NCI-H510A (cell line): ENCODE measurements around the gene DNAJC4.

Source experiments
- DNase-seq: peaks from one replicate; lab custom pipeline; 2025; lab: John Stamatoyannopoulos, UW

DNAJC4 gene, protein sequence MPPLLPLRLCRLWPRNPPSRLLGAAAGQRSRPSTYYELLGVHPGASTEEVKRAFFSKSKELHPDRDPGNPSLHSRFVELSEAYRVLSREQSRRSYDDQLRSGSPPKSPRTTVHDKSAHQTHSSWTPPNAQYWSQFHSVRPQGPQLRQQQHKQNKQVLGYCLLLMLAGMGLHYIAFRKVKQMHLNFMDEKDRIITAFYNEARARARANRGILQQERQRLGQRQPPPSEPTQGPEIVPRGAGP

GRCh38 chr11:64230171-64230984 is at the start of gene DNAJC4:
Gene DNAJC4, plus strand, starts transcription at chr11:64230548. Its CDS starts 307 bp downstream, at chr11:64230855.
- DNase-seq: peak; percentile 95

GRCh38 chr11:64180891-64181290 is 49.5 kb upstream of the DNAJC4 start:
- no peak for DNase-seq

DNA sequence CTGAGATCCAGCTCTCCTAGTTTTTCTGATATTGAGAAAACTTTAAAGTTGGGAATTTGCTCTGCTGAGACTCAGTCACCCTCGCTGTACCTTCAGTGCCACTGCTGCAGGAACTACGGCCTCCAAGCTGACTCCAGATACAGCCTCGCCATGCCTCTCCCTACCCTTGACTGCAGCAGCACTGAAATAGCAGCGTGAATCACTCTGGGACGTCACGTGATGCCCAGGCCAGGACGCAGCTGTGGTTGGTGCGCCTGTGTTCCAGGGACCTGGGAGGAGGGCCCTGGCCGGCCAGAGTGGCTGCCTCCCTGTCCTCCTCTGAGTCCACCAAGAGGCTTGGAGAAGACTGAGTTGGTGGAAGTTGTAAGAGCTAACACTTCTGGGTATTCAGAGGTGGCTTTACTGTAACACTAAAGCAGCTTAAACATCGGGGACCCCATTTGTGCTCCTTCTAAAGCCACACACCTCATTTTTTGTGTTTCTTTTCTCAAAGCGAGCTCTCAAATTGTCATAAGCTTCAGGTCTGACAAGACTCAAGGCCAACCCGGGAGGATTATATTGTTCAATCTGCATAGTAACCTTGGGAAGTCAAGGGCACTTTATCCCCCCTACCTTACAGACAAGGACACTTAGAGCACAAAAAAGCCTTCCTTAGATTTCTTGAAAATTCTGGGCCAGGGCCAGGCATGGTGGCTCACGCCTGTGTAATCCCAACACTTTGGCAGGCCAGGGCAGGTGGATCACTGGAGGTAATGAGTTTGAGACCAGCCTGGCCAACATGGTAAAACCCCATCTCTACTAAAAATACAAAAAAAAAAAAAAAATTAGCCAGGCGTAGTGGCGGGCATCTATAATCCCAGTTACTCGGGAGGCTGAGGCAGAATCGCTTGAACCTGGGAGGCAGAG is 48.6 kb upstream of the DNAJC4 start:
- DNase-seq: peak; percentile 79

DNA sequence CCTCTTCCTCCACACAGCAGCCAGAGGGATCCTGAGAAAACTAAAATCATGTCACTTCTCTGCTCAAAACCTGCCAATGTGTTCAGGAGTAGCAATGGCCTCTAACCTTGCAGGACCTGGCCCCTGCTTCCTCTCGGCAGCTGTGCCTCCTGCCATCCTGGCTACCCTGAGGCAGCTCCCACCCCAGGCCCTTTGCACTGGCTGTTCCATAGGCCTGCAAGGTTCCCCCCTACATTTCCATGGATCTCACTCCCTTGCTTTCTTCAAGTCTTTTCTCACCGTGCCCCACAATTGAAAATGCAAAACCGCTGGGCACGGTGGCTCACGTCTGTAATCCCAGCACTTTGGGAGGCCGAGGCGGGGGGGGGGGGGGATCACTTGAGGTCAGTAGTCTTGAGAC is 46.5 kb upstream of the DNAJC4 start:
- DNase-seq: no peak

GRCh38 chr11:64185175-64185692 is 45.1 kb upstream of the DNAJC4 start:
- peak; percentile 66 for DNase-seq

DNA sequence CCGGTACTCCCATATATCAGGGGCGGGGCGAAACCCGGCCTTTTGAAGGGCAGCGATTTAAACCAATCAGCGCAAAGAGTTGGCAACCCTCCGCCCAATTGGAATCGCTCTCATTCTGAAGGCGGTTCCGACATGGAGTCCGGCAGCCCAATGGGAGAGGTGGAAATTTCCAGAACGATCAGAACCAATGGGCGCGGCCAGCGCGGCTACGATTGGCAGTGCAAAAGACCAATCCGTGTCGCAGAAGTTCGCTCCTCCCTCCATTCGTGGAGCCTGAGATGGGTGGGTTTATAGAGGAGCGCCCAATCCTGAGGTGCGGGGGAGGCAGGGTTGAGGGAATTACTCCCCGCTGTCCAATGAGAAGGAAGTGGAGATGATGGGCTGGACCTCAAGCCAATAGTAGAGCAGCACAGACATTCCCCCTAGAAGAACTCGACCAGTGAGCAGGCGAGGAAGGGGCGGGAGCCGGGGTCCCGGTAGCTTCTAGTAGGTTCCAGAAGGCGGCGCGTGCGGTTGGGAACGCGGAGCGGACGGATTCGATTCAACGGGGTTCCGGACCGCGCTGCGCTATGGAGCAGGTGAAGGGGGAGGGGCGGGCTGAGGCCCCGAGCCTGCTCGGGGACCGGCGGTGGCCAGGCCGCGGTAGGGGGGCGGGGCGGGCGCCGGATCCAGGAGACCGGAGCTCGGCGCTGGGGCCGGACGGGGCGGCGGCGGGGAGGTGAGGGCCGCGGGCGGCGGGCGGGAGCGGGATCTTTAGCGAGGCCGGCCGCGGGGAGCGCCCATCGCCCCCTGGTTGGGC is 44.5 kb upstream of the DNAJC4 start, which contains the start of gene STIP1:
Gene STIP1 (plus strand): TSS at position 479 of the 799 bp plus-strand sequence. CDS start 91 bp downstream, at position 570.
- peak; percentile 99 for DNase-seq

DNA sequence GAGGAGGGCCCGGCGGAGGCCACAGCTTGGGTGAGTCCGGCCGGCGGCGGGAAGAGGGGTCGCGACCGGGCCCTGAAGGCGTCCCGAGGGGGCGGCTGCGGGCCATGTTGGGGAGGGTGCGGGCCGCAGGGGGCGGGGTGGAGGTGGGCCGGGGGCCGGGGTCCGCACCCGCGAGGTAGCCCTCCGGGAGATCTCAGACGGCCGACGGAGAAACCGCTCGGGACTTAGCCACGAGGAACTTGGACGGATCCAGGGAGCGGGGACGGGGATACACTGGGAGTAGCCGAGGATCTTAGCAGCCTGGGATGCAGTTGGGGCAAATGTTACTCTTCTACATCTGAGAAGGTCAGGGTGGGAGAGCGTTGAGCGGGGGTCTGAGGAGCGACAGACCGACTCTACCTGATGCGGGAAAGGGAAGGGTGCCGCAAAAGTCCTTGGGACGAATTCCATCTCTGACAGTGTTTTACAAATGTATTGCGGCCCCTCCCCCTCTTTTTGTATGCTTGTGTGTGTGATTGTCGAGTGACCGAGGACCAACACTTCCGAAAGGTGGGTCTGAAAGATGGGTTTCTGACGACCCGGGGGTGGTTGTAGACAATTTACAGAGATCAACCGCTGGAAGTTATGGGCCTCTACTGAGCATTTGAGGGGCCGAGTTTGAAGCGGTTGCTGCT is 43.7 kb upstream of the DNAJC4 start:
- no peak for DNase-seq

DNA sequence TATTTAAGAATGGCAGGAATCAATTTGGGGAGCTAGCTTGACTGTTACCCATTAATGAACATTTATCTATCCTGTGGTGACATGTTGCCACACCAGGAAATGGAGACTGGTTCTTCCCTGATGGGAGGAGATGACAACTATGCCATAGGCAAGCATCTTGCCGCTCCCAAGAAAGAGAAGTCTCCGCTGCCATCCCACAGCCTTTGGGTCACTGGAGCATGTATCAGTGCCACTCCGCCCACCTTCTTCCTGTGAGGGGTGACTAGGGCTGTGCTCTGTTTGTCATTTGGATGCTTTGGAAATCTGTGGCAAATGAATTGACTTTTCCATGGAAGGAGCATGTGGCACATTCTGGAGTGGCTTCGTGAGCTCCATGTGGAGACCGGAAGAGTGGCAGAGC is 37.9 kb upstream of the DNAJC4 start:
- no peak for DNase-seq

GRCh38 chr11:64196626-64197025 is 33.7 kb upstream of the DNAJC4 start:
- DNase-seq: no peak

DNA sequence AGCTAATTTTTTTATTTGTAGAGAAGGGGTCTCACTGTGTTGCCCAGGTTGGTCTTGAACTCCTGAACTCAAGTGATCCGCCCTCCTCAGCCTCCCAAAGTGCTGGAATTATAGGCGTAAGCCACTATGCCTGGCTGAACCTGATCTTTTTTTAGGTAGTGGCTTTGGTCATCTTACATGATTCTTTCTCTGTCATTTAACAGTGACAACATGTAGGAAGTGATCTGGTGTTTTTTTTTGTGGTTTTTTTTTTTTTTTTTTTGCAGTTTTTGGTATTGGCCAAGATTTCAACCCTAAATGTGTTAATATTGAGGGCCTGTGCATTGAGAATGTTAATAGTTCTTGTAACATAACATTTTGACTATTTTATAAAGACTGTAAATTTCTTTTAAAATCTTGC is 31.8 kb upstream of the DNAJC4 start:
- DNase-seq: no peak

- DNase-seq: no peak
Measured at GRCh38 chr11:64201543-64201942, 28.8 kb upstream of the DNAJC4 start.

DNA sequence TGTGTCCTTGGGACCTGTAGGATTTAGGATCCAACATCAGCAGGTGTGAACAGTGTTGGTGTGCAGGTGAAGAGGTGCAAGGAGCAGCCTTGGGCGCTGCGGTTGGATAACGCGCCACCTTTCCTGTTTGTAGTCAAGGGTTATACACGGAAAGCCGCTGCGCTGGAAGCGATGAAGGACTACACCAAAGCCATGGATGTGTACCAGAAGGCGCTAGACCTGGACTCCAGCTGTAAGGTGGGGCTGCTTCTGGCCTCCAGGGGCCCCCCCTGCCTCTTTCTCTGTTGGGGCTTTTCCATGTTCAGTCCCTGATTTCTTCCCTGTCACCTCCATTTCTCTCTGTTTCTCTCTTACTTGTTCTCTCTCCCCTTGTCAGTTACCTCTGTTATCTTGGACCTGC is 27.4 kb upstream of the DNAJC4 start:
- no peak for DNase-seq

DNA sequence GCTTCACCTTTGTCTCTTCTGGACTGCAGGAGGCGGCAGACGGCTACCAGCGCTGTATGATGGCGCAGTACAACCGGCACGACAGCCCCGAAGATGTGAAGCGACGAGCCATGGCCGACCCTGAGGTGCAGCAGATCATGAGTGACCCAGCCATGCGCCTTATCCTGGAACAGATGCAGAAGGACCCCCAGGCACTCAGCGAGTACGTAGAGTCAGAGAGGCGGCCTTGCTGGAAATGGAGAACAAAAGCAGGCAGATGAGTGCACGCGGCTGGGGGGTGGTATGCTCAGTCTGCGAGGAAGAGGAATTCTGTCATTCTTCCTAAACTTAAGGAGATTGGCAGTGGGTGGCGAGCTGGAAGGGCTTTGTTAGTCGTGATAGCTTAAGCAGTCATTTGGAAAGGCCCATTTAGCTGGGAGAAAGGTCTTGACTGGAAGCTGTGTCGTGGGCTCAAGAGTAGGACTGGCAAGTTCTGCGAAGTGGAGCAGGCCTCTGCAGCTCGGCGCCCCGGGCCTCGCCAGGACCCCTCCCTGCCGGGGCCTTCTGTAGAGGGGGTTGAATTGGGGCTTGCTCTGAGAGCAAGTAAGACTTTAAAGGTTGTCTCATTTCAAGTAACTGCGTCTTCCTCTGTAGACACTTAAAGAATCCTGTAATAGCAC is 26.8 kb upstream of the DNAJC4 start:
- DNase-seq: no peak

GRCh38 chr11:64204080-64204440 is 26.3 kb upstream of the DNAJC4 start:
- no peak for DNase-seq

DNA sequence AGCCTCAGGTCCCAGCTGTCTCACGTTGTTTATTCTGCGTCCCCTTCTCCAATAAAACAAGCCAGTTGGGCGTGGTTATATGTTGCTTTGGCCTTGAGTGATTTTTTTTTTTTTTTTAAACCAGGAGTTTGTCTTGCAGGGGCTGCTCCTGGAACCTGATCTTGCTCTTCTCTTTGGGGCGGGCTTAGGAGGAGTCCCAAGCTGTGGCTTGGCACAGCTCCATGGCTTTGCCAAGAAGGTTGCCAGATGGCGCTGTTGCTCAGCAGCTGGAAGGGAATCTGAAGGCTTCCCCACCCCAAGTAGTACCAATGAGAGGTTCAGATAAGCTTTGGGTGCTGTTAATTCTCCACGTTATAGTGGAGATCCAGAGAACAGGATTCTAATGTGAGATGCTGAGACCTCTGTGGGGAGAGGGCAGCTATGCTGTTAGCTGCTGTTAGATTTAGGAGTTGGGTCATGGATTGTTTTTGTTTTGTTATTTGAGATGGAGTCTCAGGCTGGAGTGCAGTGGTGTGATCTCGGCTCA is 25.8 kb upstream of the DNAJC4 start:
- DNase-seq: peak; percentile 59

DNA sequence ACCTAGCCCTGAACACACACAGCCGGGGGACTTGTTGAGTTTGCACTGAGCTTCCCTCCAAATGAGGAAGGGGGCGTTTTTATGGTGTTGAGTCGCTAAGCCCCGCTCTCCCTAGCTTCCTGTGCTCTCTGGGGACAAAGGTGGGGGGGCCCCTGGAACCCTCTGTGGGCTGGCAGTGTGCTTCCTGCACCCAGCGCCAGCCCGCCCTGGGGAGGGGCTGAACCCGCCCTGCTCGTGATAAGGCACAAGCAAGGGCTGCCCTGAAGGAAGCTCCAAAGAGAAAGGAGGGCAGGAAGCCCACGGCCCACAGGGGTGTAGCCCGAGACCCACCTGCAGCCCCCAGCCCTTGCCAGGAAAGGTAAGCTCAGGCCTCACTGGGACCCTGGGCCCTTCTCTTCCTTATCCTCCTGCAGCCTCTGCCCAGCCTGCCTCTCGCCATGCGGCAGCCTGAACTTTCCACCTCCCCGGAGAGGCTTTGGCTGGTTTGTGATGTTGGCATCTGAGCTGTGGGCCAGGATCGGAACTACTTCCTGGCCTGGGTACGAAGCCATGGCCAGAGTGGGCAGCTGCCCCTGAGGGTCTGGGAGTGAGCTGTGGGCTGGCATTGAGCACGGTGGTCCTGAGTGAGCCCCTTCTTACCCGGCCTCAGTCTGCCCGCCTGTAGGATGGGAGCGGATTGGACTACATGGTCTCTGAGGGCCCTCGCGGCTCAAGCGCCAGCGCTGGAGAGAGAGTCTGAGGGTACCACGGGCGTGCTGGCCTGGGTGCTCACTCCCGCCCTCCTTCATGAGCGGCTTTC is 23.7 kb upstream of the DNAJC4 start, which contains the start of gene FERMT3:
Gene FERMT3 (plus strand): TSS at position 265 of the 799 bp plus-strand sequence. CDS start 644 bp downstream, outside the sequence.
- DNase-seq: no peak

DNA sequence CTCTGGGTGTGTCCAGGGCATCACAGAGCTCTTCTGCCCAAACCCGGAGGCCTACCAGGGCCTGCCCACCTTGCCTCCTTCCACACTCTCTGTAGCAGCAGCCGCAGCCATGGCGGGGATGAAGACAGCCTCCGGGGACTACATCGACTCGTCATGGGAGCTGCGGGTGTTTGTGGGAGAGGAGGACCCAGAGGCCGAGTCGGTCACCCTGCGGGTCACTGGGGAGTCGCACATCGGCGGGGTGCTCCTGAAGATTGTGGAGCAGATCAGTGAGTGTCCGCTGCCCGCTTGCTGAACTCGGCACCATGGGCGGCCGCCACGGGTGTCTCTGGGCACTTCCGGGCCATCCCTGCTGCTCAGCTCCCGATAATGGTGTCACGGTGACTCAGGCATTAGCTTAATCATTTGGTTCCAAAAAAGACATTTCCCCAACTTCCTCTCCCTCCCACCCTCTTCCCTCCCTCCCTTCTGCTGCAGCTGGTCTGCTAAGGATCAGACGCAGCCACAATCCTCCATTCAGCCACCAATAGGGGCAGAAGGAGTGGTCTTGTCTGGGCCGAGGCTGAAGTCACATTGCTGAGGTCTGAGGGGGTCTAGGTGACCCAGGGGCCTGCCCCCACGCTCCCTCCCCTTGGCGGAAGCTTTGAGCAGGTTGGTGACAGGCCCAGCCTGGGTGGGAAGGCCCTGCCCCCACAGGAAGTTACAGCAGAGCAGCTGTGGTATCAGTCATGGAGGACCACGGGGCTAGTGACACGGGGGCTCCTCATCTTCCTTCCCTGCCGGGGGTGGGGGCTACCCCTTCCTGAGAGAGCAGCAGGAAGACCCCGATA is 22.9 kb upstream of the DNAJC4 start:
- DNase-seq: no peak
